GM19438 (cell line): ENCODE data around the gene DCC.

Experiments used
- ATAC-seq: cut with Tn5 transposase; IDR thresholded peaks from one replicate; pipeline ENCODE4 v1.9.1; 2021; ENCODE audit warnings: low read depth; ENCODE audit not compliant: unreplicated experiment

DCC gene

DNA sequence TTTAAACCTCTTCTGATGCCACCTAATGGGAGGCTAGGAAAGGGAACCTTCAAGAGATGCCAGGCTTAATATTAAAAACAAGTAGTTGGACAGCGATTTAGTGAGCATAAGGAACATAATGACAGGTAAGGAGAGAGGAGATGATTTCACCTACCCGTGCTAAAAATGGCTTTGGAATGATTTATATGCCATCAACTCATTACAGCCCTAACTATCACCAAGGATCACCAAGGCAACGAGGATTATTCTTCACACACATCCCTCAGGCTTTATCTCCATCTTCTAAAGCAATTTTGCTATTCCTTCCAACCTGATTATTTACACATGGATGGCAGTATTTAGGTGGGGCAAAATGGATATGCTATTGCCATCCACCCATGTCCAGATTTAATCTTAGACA is 237.8 kb downstream of the DCC start:
- no peak for ATAC-seq

- ATAC-seq, result no peak
These were observed 242.1 kb downstream of the DCC start for GRCh38 chr18:52582061-52582460.

GRCh38 chr18:52582516-52582915 is 242.5 kb downstream of the DCC start:
- ATAC-seq, result no peak

- ATAC-seq, result no peak
These were observed 248.9 kb downstream of the DCC start for GRCh38 chr18:52588931-52589330.

GRCh38 chr18:52596748-52597435 is 256.9 kb downstream of the DCC start:
- no peak for ATAC-seq

DNA sequence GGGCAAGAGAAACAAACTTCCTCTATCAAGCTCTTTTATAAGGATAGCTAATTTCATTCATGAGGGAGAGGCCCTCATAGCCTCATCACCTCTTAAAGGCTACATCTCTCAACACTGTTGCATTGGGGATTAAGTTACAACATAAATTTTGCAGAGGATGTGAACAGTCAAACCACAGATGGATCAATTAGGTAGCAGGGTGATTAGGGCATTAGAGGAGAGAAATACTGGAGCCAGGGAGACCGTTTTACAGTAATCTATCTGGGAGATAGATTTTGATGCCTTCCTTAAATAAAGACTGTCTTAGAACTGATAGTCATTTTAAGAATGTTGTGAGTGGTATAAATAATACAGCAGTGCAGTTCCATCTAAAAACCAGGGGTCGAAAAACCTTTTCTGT is 258.9 kb downstream of the DCC start:
- ATAC-seq, result no peak

DNA sequence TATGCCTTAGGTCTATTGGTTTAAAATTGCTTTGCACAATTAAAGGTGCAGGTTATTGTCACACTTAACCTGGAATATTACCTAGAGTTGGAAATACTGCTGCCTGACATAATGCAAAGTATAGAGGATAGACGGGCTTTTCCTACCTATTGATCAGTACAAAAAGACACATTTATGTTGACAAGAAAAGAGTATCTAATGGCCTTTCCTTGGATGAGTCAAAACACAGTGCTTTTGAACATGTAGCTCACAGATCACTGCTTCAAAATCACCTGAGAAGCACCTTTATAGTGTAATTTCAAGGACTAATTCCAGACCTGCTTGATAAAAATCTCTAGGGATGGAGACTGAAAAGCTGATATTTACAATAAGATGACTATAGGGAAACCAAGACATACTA is 262.8 kb downstream of the DCC start:
- no peak for ATAC-seq

DNA sequence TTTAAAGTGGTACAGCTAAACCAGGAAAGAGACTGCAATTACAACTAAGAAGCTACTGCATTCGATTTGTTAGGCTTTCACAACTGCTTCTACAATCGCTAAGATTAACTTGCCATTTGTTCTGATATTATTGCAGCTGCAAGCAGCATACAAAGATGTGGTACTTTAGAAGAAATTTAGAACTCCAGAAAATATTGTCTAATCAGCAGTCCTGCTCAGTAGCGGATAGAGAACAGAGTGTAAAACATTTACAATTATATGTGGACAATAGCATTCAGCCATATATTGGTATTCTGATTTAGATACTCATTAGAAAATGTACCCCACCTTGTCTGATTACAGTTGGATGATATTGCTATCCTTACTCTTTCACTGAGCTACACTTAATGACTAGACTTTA is 265.3 kb downstream of the DCC start:
- no peak for ATAC-seq

- no peak for ATAC-seq
These were observed 268.0 kb downstream of the DCC start for GRCh38 chr18:52607985-52608384.

GRCh38 chr18:52610451-52611115 is 270.6 kb downstream of the DCC start:
- no peak for ATAC-seq

DNA sequence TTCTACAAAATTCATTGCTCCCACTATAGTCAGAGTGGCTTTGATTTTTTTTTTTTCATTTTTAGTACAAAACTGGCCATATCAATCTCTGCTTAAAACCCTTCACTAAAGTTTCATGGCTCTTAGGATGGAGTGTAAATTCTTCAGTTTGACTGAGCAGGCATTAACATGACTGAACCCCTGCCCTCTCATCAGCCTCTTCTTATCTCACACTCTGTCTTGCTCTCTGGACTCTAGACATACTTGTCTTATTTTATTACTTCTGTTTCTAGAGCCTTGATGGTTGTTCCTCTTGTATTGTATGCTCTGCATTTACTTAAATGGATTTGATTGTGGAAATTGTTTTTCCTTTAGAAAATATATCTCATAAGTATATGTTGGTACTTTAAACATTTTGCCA is 272.4 kb downstream of the DCC start:
- no peak for ATAC-seq

GRCh38 chr18:52615321-52615720 is 275.3 kb downstream of the DCC start:
- ATAC-seq, result no peak

DNA sequence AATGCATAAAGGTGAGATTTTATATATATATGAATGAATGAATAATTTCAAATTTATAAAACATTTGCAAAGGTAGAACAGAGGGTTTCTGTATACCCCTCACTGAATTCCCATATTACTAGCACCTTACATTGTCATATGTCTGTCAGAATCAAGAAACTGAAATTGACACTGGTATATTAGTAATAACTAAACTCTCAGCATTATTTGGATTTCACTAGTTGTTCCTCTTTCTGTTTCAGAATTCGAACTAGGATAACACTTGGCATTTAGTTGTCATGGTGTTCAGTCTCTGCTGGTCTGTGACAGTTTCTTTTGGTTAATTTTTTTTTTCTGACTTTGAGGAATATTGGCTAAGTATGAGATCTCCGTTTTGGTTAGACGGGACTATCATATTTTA is 275.9 kb downstream of the DCC start:
- ATAC-seq, result peak; percentile 62

- ATAC-seq, result no peak
These were observed 277.9 kb downstream of the DCC start for GRCh38 chr18:52617931-52618330.

DNA sequence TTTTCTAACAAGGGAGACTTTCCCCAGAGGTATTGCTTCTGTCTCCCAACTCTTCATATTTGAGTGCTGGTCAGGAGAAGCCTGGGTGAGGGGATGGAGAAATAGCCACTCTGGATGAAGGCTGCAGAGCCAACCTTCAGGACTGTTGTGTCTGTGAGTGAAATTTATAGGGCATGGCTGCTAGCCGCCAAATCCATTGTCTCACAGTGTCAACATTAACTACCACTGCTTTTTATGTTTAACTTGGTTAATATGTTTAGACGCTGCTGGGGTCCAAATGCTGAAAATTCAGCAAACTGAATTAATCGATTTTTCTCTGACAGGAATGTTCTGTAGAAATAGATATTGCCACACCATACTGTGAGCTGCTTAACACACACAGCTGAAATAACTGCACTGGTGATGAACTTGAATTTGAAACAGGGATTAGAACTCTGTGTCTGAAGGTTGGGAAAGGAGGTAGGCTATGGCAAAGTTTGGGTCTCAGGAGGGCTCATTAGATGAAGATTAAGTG is 281.0 kb downstream of the DCC start:
- ATAC-seq, result no peak

- no peak for ATAC-seq
These were observed 284.7 kb downstream of the DCC start for GRCh38 chr18:52624702-52625101.

DNA sequence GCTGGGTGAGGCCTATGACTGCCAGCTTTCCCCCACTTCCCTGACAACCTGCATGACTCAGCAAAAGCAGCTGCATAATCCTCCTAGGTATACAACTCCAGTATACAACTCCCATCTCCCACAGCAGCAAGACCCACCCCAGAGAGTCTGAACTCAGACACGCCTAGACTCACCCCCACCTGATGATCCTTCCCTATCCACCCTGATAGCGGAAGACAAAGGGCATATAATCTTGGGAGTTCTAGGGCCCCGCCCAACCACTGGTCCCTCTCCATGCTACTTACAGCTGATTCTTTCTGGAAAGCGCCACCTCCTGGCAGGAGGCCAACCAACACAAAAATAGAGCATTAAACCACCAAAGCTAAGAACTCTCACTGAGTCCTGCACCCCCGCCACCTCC is 296.5 kb downstream of the DCC start:
- ATAC-seq, result no peak

- ATAC-seq, result no peak
These were observed 308.2 kb downstream of the DCC start for GRCh38 chr18:52648201-52648600.

- ATAC-seq, result no peak
These were observed 312.4 kb downstream of the DCC start for GRCh38 chr18:52652391-52652790.

- ATAC-seq, result no peak
These were observed 317.2 kb downstream of the DCC start for GRCh38 chr18:52657043-52657805.

GRCh38 chr18:52667463-52668065 is 327.6 kb downstream of the DCC start:
- ATAC-seq, result no peak
